ENCODE measurements around the gene L3MBTL3.

L3MBTL3 gene

DNA sequence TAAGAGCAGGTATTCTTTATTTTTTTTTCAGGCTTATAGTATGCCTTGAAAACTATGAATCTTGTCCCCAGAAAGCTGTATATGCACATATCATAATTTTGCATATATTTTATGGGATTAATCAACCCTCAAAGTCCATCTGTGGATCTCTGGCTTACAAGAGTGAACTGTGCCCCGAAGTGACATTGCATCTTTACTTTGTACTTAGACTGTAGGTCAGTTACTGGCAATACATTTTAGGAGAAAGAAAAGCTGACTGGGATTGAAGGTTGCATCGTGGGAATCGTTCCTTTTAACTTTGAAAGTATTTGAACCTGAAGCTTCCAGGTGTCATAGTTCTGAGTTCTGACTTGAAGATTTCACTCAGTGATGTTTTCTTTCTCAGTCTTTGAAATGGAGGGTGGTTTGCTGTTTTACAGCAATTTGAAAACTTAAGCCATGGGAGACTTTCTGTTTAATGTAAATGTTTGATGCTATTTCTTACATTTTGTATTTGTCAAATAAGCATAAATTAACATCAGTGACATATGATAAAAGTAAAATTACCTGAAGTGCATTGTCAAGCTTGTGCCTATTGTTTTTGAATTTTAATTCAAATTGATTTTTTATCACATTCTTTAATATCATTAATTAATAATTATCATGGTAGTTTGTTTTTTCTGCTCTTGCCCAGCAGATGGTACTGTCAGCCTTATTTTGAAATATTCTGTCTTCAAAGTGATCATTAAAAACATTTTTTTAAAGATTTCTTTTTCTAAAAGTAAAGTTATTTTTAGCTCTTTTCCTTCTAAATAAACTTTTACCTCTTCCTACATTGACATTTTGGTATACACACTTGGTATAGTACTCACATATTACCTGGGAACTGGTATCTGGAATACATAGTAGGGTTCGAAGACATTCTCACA, 29.0 kb downstream of the L3MBTL3 start:
- Histone ChIP-seq H3K27me3 (ENCODE audit: control insufficient read depth, insufficient read depth, low read length) (no peaks in the 10 kb centered on the region), H3K4me3 (ENCODE audit: low read depth, low read length) (no peak overlapping the region), H3K9me3 (ENCODE audit: control insufficient read depth, insufficient read depth, low read depth, low read length) (no peaks in the 10 kb centered on the region), H3K27ac (ENCODE audit: low read depth, low read length) (no peak overlapping the region), H3K4me1 (ENCODE audit: control insufficient read depth, insufficient read depth, low read length) (no peaks in the 10 kb centered on the region; the same call in 1 of the 2 replicates), H3K36me3 (ENCODE audit: control insufficient read depth, insufficient read depth, low read length) (peaks cover 13% of the 10 kb centered on the region), H3K9ac (ENCODE audit: low read length) (no peak overlapping the region)

DNA sequence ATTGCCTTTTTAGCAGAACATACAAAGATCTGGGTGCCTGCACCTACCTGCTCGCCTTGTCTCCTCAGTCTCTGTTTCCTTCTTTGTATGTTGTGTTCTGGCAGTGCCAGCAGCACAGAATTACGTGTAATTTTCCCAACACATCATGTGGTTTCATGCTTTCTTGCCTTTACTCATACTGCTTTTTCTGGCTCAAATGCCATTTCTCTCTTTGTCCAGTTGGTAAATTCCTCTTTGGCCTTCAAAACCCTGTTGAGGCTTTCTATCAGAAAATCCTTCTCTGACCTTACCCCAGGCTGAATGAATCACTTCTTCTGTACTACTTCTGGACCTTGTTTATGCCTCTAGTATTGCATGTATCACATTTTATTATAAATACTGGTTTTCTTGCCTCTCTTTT, 31.8 kb downstream of the L3MBTL3 start:
- no peak overlapping the region for H3K4me3 ChIP-seq (ENCODE audit: low read depth, low read length)
- no peaks in the 10 kb centered on the region for H3K4me1 ChIP-seq (ENCODE audit: control insufficient read depth, insufficient read depth, low read length)
- no peaks in the 10 kb centered on the region for H3K27me3 ChIP-seq (ENCODE audit: control insufficient read depth, insufficient read depth, low read length)
- no peaks in the 10 kb centered on the region for H3K9me3 ChIP-seq (ENCODE audit: control insufficient read depth, insufficient read depth, low read depth, low read length)
- H3K36me3 ChIP-seq (ENCODE audit: control insufficient read depth, insufficient read depth, low read length), result peaks cover 32% of the 10 kb centered on the region
- no peak overlapping the region for H3K9ac ChIP-seq (ENCODE audit: low read length)
- no peak overlapping the region for H3K27ac ChIP-seq (ENCODE audit: low read depth, low read length)

DNA sequence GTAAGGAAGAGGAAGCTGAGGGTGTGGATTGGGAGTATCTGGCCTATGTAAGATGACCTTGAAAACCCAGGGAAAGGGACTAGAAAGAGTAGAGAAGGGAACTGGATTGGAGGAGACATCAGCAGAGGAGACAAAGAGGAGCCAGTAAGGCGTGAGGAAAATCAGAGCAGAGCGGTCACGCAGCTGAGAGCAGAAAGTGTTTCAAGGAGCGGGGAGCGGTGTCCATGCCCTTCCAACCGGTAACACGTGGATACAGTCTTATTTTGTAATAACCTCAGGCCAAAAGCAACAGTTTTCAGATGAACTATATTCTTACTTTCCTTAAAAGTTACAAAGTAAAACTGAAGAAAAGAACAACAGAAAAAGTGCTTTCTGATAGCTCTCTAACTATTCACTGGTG, 36.3 kb downstream of the L3MBTL3 start:
- H3K9ac ChIP-seq (ENCODE audit: low read length), result no peak overlapping the region
- H3K4me3 ChIP-seq (ENCODE audit: low read depth, low read length), result no peak overlapping the region
- H3K9me3 ChIP-seq (ENCODE audit: control insufficient read depth, insufficient read depth, low read depth, low read length), result no peaks in the 10 kb centered on the region
- H3K4me1 ChIP-seq (ENCODE audit: control insufficient read depth, insufficient read depth, low read length), result no peaks in the 10 kb centered on the region
- no peaks in the 10 kb centered on the region for H3K27me3 ChIP-seq (ENCODE audit: control insufficient read depth, insufficient read depth, low read length)
- peaks cover 55% of the 10 kb centered on the region for H3K36me3 ChIP-seq (ENCODE audit: control insufficient read depth, insufficient read depth, low read length)
- H3K27ac ChIP-seq (ENCODE audit: low read depth, low read length), result no peak overlapping the region

DNA sequence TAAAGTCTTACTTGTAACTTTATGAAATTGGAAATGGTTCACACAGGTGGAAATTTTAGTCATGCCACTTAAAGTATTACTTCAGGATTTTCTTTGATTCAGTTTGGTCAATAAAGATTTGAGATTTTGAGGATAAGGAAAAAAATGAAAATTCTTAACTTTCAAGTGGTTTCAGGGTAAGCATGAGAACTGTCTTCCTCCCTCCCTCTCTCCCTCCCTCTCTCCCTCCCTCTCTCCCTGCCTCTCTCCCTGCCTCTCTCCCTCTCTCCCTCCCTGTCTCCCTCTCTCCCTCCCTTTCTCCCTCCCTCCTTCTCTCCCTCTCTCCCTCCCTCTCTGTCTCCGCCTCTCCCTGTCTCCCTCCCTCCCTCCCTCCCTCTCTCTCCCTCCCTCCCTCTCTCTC, 36.9 kb downstream of the L3MBTL3 start:
- Histone ChIP-seq H3K4me3 (ENCODE audit: low read depth, low read length) (no peak overlapping the region), H3K36me3 (ENCODE audit: control insufficient read depth, insufficient read depth, low read length) (peaks cover 54% of the 10 kb centered on the region), H3K27ac (ENCODE audit: low read depth, low read length) (no peak overlapping the region), H3K9me3 (ENCODE audit: control insufficient read depth, insufficient read depth, low read depth, low read length) (no peaks in the 10 kb centered on the region), H3K9ac (ENCODE audit: low read length) (no peak overlapping the region), H3K4me1 (ENCODE audit: control insufficient read depth, insufficient read depth, low read length) (no peaks in the 10 kb centered on the region), H3K27me3 (ENCODE audit: control insufficient read depth, insufficient read depth, low read length) (no peaks in the 10 kb centered on the region)

DNA sequence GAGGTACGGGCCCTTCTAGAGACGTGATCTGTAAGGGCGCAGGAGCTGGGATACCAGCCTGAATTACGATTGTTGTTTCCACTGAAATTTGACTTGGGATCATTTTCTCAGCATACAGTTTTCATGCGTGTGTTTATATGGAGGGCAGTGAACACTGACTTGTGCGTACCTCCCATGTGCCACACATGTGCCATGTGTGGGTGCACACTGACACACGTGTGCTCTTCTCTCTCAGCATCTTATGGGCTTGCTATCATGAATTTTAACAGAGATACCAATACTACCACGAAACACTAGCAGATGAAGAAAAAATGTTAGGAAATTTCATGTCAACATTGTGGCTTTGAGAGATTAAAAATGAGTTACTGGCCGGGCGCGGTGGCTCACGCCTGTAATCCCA, 39.1 kb downstream of the L3MBTL3 start:
- H3K36me3 ChIP-seq (ENCODE audit: control insufficient read depth, insufficient read depth, low read length), result peaks cover 55% of the 10 kb centered on the region
- no peak overlapping the region for H3K9ac ChIP-seq (ENCODE audit: low read length)
- H3K27ac ChIP-seq (ENCODE audit: low read depth, low read length), result no peak overlapping the region
- H3K4me3 ChIP-seq (ENCODE audit: low read depth, low read length), result no peak overlapping the region
- H3K27me3 ChIP-seq (ENCODE audit: control insufficient read depth, insufficient read depth, low read length), result no peaks in the 10 kb centered on the region
- no peaks in the 10 kb centered on the region for H3K4me1 ChIP-seq (ENCODE audit: control insufficient read depth, insufficient read depth, low read length)
- H3K9me3 ChIP-seq (ENCODE audit: control insufficient read depth, insufficient read depth, low read depth, low read length), result no peaks in the 10 kb centered on the region

DNA sequence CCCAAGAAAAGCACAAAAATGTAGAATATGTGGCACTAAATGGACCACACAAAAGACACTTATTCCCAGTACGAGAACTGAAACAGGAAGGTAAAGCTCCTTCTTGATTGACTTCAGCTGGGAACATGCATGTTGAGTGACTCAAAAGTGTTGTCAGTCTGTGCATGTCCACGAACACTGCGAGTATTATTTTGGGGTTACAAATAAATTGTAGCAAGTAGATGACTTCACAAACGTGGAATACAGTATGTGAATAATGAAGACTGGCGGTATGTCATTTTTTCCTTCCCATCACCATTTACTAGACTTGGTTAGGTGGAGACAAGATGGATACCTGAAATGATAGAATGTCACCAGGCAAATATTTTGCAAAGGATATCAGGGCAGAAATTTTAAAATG, 45.4 kb downstream of the L3MBTL3 start:
- Histone ChIP-seq H3K4me1 (ENCODE audit: control insufficient read depth, insufficient read depth, low read length) (no peaks in the 10 kb centered on the region), H3K27me3 (ENCODE audit: control insufficient read depth, insufficient read depth, low read length) (no peaks in the 10 kb centered on the region), H3K27ac (ENCODE audit: low read depth, low read length) (no peak overlapping the region)

DNA sequence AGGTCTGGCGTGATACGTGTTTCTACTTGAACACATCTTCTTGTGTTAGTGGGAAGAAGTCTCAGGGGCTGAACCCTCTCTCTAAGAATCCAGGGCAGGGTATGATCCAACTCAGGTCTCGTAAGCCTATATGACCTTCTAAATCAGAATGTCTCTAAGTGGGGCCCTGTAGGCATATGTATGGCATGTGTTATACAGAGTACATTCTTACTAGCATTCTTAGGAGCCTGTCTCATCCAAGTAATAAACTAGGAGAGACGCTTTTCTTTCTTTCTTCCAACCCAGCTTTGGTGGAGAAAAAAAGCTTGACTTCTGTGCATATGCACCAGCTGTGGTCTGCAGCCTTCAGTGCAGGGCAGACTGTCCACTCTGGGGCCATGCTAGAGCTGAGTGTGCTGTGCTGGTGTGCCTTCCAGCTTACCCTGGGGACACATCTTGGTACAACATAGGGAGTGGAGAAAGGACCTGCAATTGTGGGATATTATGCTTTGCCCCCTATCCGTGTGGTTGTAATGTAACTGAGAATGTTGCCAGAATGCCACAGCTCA, 47.3 kb downstream of the L3MBTL3 start:
- no peaks in the 10 kb centered on the region for H3K4me1 ChIP-seq (ENCODE audit: control insufficient read depth, insufficient read depth, low read length)
- H3K27me3 ChIP-seq (ENCODE audit: control insufficient read depth, insufficient read depth, low read length), result no peaks in the 10 kb centered on the region
- no peak overlapping the region for H3K9ac ChIP-seq (ENCODE audit: low read length)
- H3K9me3 ChIP-seq (ENCODE audit: control insufficient read depth, insufficient read depth, low read depth, low read length), result no peaks in the 10 kb centered on the region
- H3K4me3 ChIP-seq (ENCODE audit: low read depth, low read length), result no peak overlapping the region
- H3K36me3 ChIP-seq (ENCODE audit: control insufficient read depth, insufficient read depth, low read length), result peaks cover 36% of the 10 kb centered on the region
- no peak overlapping the region for H3K27ac ChIP-seq (ENCODE audit: low read depth, low read length)

More for the DNA sequence above, 45.4 kb downstream of the L3MBTL3 start:
- no peaks in the 10 kb centered on the region for H3K9me3 ChIP-seq (ENCODE audit: control insufficient read depth, insufficient read depth, low read depth, low read length)
- H3K4me3 ChIP-seq (ENCODE audit: low read depth, low read length), result no peak overlapping the region
- no peak overlapping the region for H3K9ac ChIP-seq (ENCODE audit: low read length)
- peaks cover 31% of the 10 kb centered on the region for H3K36me3 ChIP-seq (ENCODE audit: control insufficient read depth, insufficient read depth, low read length)

DNA sequence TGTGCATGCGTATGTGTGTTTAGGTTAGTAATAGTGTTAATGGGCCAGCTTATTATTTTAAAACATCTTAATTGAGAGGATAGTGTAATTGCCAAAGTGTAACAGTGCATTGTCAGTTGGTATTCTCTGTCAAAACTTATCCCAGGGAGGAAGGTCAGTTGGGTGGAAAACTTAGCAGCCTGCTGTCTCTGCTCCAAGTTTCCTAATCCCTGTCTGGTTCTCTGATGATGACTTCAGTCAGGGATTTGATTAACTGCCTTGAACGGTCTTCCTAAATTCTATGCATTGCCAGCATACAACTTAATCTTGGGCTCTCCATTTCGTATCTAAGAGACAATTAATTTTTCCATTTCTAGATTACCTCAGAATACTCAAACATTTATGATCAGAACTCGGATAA, 51.1 kb downstream of the L3MBTL3 start:
- Histone ChIP-seq H3K9me3 (ENCODE audit: control insufficient read depth, insufficient read depth, low read depth, low read length) (no peaks in the 10 kb centered on the region), H3K27ac (ENCODE audit: low read depth, low read length) (no peak overlapping the region), H3K4me3 (ENCODE audit: low read depth, low read length) (no peak overlapping the region), H3K36me3 (ENCODE audit: control insufficient read depth, insufficient read depth, low read length) (peaks cover 21% of the 10 kb centered on the region), H3K27me3 (ENCODE audit: control insufficient read depth, insufficient read depth, low read length) (no peaks in the 10 kb centered on the region), H3K4me1 (ENCODE audit: control insufficient read depth, insufficient read depth, low read length) (no peaks in the 10 kb centered on the region), H3K9ac (ENCODE audit: low read length) (no peak overlapping the region)

DNA sequence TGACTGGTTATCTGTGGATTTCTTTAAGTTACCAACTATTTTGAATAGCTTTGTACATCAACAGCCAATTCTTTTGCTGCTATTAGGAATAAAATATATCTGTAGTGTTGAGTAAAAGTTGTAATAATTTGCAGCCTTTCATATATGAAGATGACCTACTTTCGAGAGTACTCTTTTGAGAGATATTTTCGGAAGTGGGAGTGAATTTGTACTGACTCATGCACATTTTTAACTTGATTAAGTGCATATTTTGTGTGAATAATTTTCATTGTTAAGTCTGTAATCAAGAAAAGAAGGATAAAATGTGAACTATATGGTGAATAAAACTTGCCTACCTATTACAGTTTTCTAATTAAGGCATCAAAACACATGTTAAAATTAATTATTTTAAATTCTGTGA, 51.9 kb downstream of the L3MBTL3 start:
- no peak overlapping the region for H3K4me3 ChIP-seq (ENCODE audit: low read depth, low read length)
- H3K27me3 ChIP-seq (ENCODE audit: control insufficient read depth, insufficient read depth, low read length), result no peaks in the 10 kb centered on the region
- peaks cover 21% of the 10 kb centered on the region for H3K36me3 ChIP-seq (ENCODE audit: control insufficient read depth, insufficient read depth, low read length)
- no peak overlapping the region for H3K27ac ChIP-seq (ENCODE audit: low read depth, low read length)
- no peaks in the 10 kb centered on the region for H3K9me3 ChIP-seq (ENCODE audit: control insufficient read depth, insufficient read depth, low read depth, low read length)
- no peak overlapping the region for H3K9ac ChIP-seq (ENCODE audit: low read length)
- no peaks in the 10 kb centered on the region for H3K4me1 ChIP-seq (ENCODE audit: control insufficient read depth, insufficient read depth, low read length)

DNA sequence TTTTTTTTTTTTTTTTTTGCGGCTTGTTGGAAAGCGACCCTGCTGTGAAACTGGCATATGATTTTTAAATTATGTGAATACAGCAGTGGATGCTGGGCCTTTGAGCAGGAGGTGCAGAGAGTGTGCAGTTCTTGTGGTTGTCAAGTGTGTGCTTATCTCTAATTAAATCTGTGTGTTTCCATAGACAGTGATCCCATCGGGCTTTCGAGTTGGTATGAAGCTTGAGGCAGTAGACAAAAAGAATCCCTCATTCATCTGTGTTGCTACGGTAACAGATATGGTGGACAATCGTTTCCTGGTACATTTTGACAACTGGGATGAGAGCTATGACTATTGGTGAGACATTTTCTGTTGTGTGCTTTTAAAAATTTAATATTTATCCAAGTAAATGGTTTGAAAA, 52.4 kb downstream of the L3MBTL3 start:
- H3K9ac ChIP-seq (ENCODE audit: low read length), result no peak overlapping the region
- H3K27ac ChIP-seq (ENCODE audit: low read depth, low read length), result no peak overlapping the region
- H3K4me1 ChIP-seq (ENCODE audit: control insufficient read depth, insufficient read depth, low read length), result no peaks in the 10 kb centered on the region
- H3K4me3 ChIP-seq (ENCODE audit: low read depth, low read length), result no peak overlapping the region
- no peaks in the 10 kb centered on the region for H3K9me3 ChIP-seq (ENCODE audit: control insufficient read depth, insufficient read depth, low read depth, low read length)
- H3K27me3 ChIP-seq (ENCODE audit: control insufficient read depth, insufficient read depth, low read length), result no peaks in the 10 kb centered on the region
- H3K36me3 ChIP-seq (ENCODE audit: control insufficient read depth, insufficient read depth, low read length), result peaks cover 21% of the 10 kb centered on the region

DNA sequence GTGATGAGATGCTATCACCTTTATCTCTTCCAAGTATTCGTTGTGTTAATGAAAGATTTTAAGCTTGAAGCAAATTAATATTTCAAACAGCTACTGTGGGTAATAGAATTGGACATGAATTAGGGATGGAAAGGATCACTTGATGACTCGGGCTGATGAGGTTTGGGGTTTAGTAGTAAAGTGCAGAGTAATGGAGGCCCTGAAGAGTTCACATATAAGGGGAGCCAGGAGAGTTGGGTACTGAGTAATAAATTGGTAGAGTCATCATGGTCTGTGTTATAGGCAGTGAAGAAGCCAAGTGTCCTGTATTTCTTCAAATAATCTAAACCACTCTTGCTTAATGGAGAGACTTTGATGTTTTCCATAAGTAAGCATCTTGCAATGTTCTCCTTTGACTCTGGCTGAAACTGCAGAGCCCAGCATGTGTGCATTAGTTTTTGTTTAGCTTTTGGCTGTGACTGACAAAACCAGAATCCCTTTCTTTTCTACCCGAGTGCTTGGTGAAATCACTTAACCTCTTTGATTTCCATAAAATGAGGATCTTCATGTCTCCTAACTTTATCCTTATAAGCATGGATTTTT, 57.6 kb downstream of the L3MBTL3 start:
- H3K4me3 ChIP-seq (ENCODE audit: low read depth, low read length), result no peak overlapping the region
- H3K9me3 ChIP-seq (ENCODE audit: control insufficient read depth, insufficient read depth, low read depth, low read length), result no peaks in the 10 kb centered on the region
- H3K9ac ChIP-seq (ENCODE audit: low read length), result no peak overlapping the region
- no peaks in the 10 kb centered on the region for H3K27me3 ChIP-seq (ENCODE audit: control insufficient read depth, insufficient read depth, low read length)
- no peak overlapping the region for H3K27ac ChIP-seq (ENCODE audit: low read depth, low read length)
- peaks cover 8% of the 10 kb centered on the region; the same call in 1 of the 2 replicates for H3K36me3 ChIP-seq (ENCODE audit: control insufficient read depth, insufficient read depth, low read length)
- peaks cover 6% of the 10 kb centered on the region; the same call in 1 of the 2 replicates for H3K4me1 ChIP-seq (ENCODE audit: control insufficient read depth, insufficient read depth, low read length)

Measured in HUES6 (cell line).